Smooth muscle cell (in vitro differentiated cells): ENCODE data around the gene SARM1. TPM values are rescaled to one million over a fixed set of nuclear protein-coding genes. Genes with fewer than 3 reads are reported as not detected.

Experiments
- DNase-seq: peaks from one replicate; lab custom pipeline; 2025; ENCODE audit not compliant: unreplicated experiment; lab: John Stamatoyannopoulos, UW
- H2AFZ ChIP-seq: fragments of 200-600 bp; sonication (generic); 2 replicates; pipeline ENCODE4 v1.6.0; 2016; ENCODE audit warnings: antibody characterized with exemption, low read depth, mild to moderate bottlenecking
- H3F3A ChIP-seq: fragments of 200-600 bp; sonication (generic); 2 replicates; pipeline ENCODE4 v1.6.0; 2017; ENCODE audit warnings: antibody characterized with exemption, low read depth
- H3K27ac ChIP-seq: fragments of 200-600 bp; sonication (generic); 2 replicates; pipeline ENCODE4 v1.5.1; 2016; ENCODE audit warnings: low read depth, mild to moderate bottlenecking
- H3K27me3 ChIP-seq: fragments of 200-600 bp; sonication (generic); 2 replicates; pipeline ENCODE4 v1.6.1; 2016; ENCODE audit warnings: low read depth, mild to moderate bottlenecking
- H3K36me3 ChIP-seq: fragments of 200-600 bp; sonication (generic); 2 replicates; pipeline ENCODE4 v1.5.1; 2016; ENCODE audit warnings: low read depth
- H3K4me1 ChIP-seq: fragments of 200-600 bp; sonication (generic); 2 replicates; pipeline ENCODE4 v1.5.1; 2016; ENCODE audit warnings: low read depth
- H3K4me2 ChIP-seq: fragments of 200-600 bp; sonication (generic); 2 replicates; pipeline ENCODE4 v1.6.0; 2016; ENCODE audit warnings: mild to moderate bottlenecking
- H3K4me3 ChIP-seq: fragments of 200-600 bp; sonication (generic); 2 replicates; pipeline ENCODE4 v1.5.1; 2016; ENCODE audit warnings: mild to moderate bottlenecking
- H3K79me2 ChIP-seq: fragments of 200-600 bp; sonication (generic); 2 replicates; pipeline ENCODE4 v1.6.0; 2016; ENCODE audit warnings: low read depth, mild to moderate bottlenecking
- H3K9ac ChIP-seq: fragments of 200-600 bp; sonication (generic); 2 replicates; pipeline ENCODE4 v1.6.0; 2016; ENCODE audit warnings: low read depth
- H3K9me3 ChIP-seq: fragments of 200-600 bp; sonication (generic); replicated peaks from 2 replicates; pipeline ENCODE4 v1.5.1; 2016; ENCODE audit warnings: low read depth
- H4K20me1 ChIP-seq: fragments of 200-600 bp; sonication (generic); 2 replicates; pipeline ENCODE4 v1.6.0; 2016; ENCODE audit warnings: low read depth
- WGBS: methylation state at CpG from one replicate; pipeline ENCODE4 v1.1.7; 2016; ENCODE audit warnings: low lambda C conversion rate; 5-methylcytosine and 5-hydroxymethylcytosine counted together
- polyA plus RNA-seq: library from polyadenylated mRNA; unstranded; fragments of >200 nt; fragmentation: Nextera tagmentation; extraction: Ambion mirVana; gene quantifications from 2 replicates; pipeline ENCODE4 v1.2.1, GENCODE V29; 2016
- total RNA-seq: library from RNA; depleted of rRNA; stranded (reverse); fragments of >200 nt; gene quantifications from 2 replicates; pipeline ENCODE4 v1.2.3, GENCODE V29; 2014
- TF ChIP-seq, protein P1 (sequence below): fragments of 200-600 bp; sonication (generic); IDR thresholded peaks from 2 replicates; pipeline ENCODE4 v1.5.1; 2017; ENCODE audit warnings: borderline replicate concordance, mild to moderate bottlenecking, antibody characterized with exemption; ENCODE audit not compliant: insufficient read depth, poor library complexity, severe bottlenecking

Gene SARM1
- total and polyA plus RNA-seq, 2 experiments from 2014 or later = 8.3 to 13.4 TPM

DNA sequence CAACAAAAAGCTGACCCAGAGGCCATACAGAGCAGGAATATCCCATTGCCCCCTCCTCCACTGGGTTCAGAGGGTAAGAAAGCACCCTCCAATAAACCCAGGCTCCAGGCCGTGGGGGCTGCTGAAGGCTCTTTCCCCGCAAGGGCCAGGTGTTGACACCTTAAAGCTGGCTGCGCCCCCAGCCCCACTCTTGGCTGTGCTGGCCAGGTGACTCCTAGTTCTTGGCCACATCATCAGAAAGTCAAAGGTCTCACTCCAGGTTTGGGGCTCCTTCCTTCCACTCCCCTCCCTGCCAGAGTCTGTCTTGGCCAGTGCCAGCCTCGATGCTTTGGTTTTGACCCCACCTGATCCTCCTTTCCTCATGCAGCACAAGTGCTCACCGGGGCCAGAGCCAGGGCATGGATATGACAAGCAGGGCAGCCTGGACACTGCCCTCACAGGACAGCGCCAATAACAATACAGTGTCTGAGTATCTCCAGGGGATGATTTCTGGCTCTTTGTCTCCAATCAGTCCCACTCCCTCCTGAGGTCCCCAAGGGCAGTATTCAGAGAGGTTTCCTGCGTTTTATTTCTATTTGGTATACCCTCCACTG, 26.3 kb downstream of the SARM1 start:
- no peak for DNase-seq

DNA sequence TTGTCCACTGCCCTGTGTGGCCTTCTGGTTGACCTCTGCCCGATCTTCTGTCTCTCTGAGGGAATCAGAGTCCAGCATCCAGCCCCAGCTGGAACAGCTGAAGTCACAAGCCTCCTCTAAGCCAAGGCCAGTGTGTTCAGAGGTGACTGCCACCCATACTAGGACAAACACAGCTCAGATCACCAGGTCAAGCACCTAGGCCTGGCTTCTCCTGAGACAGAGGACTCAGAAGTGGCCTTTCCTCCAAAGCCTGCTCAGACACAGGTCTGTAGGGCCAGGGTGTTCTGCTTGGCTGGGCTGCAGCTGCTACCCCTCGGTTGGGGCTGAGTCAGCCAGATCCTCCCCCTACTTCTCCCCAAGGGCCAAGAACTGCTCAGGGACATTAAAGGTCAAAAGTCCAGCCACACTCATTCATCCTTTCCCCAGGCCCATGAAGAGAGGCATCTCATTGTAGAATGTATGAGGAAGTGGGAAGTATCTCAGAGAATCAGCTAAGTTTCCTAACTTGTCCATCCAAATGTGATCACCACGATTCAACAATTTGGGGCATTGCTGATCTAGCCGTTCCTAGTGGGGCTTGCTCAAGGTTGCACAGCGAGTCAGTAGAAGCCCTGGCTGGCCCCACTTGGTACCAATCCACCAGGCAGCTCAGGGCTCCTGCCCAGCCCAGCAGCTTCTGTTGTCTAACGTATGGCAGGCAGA, 26.9 kb downstream of the SARM1 start:
- TF ChIP-seq, protein P1, sequence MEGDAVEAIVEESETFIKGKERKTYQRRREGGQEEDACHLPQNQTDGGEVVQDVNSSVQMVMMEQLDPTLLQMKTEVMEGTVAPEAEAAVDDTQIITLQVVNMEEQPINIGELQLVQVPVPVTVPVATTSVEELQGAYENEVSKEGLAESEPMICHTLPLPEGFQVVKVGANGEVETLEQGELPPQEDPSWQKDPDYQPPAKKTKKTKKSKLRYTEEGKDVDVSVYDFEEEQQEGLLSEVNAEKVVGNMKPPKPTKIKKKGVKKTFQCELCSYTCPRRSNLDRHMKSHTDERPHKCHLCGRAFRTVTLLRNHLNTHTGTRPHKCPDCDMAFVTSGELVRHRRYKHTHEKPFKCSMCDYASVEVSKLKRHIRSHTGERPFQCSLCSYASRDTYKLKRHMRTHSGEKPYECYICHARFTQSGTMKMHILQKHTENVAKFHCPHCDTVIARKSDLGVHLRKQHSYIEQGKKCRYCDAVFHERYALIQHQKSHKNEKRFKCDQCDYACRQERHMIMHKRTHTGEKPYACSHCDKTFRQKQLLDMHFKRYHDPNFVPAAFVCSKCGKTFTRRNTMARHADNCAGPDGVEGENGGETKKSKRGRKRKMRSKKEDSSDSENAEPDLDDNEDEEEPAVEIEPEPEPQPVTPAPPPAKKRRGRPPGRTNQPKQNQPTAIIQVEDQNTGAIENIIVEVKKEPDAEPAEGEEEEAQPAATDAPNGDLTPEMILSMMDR = no peak
- H3K79me2 ChIP-seq = no peaks in the 10 kb centered on the region
- no peaks in the 10 kb centered on the region for H3K36me3 ChIP-seq
- H3K4me2 ChIP-seq = no peak overlapping the region
- DNase-seq = no peak
- no peaks in the 10 kb centered on the region for H3K4me1 ChIP-seq
- H2AFZ ChIP-seq = no peak overlapping the region
- H4K20me1 ChIP-seq = no peaks in the 10 kb centered on the region
- H3K9me3 ChIP-seq = no peaks in the 10 kb centered on the region
- WGBS = 82% methylated on average over 6 of the region's 6 CpGs
- H3K4me3 ChIP-seq = no peak overlapping the region
- H3K9ac ChIP-seq = no peak overlapping the region
- no peaks in the 10 kb centered on the region for H3K27me3 ChIP-seq
- no peak overlapping the region for H3K27ac ChIP-seq
- no peaks in the 10 kb centered on the region for H3F3A ChIP-seq

More for the DNA sequence above, 26.3 kb downstream of the SARM1 start:
- Histone ChIP-seq H4K20me1 (no peaks in the 10 kb centered on the region), H2AFZ (no peak overlapping the region), H3K4me2 (no peak overlapping the region), H3K4me3 (no peak overlapping the region), H3K9me3 (no peaks in the 10 kb centered on the region), H3K4me1 (no peaks in the 10 kb centered on the region), H3K79me2 (no peaks in the 10 kb centered on the region), H3K27ac (no peak overlapping the region), H3K27me3 (no peaks in the 10 kb centered on the region), H3K9ac (no peak overlapping the region), H3K36me3 (no peaks in the 10 kb centered on the region), H3F3A (peaks cover 2% of the 10 kb centered on the region)
- 89% methylated on average over 7 of the region's 7 CpGs for WGBS
- TF ChIP-seq, protein P1 = no peak

DNA sequence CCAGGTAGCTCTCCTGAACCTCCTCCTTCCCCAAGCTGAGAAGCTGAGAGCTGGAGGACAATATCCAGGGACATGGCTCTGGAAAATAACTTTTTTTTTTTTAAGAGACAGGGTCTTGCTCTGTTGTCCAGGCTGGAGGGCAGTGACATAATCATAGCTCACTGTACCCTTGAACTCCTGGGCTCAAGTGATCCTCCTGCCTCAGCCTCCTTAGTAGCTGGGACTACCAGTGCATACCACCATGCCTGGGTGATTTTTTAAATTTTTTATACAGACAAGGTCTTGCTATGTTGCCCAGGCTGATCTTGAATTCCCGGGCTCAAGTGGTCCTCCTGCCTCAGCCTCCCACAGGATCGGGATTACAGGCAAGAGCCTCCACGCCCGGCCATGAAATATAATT, 28.3 kb downstream of the SARM1 start:
- Histone ChIP-seq H3K4me1 (no peaks in the 10 kb centered on the region), H3K4me3 (no peak overlapping the region), H3K9me3 (no peaks in the 10 kb centered on the region), H4K20me1 (no peaks in the 10 kb centered on the region), H3K36me3 (no peaks in the 10 kb centered on the region), H3K27ac (no peak overlapping the region), H3K79me2 (no peaks in the 10 kb centered on the region), H3F3A (no peaks in the 10 kb centered on the region), H3K27me3 (no peaks in the 10 kb centered on the region), H3K4me2 (no peak overlapping the region), H2AFZ (no peak overlapping the region), H3K9ac (no peak overlapping the region)
- TF ChIP-seq, protein P1 = no peak
- no peak for DNase-seq
- 98% methylated on average over 4 of the region's 4 CpGs for WGBS
